Rectal smooth muscle tissue (tissue), 1 donor: ENCODE data around the gene FAM221B.

Source experiments
- H3K27ac ChIP-seq: one replicate; pipeline ENCODE4 v1.7.0; 2013; ENCODE audit warnings: low read depth, low read length, inconsistent platforms
- H3K27me3 ChIP-seq: one replicate; pipeline ENCODE4 v1.7.0; 2013; ENCODE audit warnings: low read length; ENCODE audit not compliant: control insufficient read depth, insufficient read depth
- H3K36me3 ChIP-seq: one replicate; pipeline ENCODE4 v1.7.0; 2013; ENCODE audit warnings: low read length; ENCODE audit not compliant: control insufficient read depth, insufficient read depth
- H3K4me1 ChIP-seq: one replicate; pipeline ENCODE4 v1.7.0; 2013; ENCODE audit warnings: low read length; ENCODE audit not compliant: control insufficient read depth, insufficient read depth
- H3K4me3 ChIP-seq: one replicate; pipeline ENCODE4 v1.7.0; 2013; ENCODE audit warnings: low read length
- H3K9ac ChIP-seq: one replicate; pipeline ENCODE4 v1.7.0; 2013; ENCODE audit warnings: low read length

FAM221B gene

GRCh38 chr9:35792024-35792813 lies 36.3 kb downstream of the FAM221B start:
- H3K4me1 ChIP-seq = peaks cover 15% of the 10 kb centered on the region
- H3K36me3 ChIP-seq = peaks cover 3% of the 10 kb centered on the region
- peak overlapping the region; percentile 70 for H3K4me3 ChIP-seq
- no peaks in the 10 kb centered on the region for H3K27me3 ChIP-seq
- H3K27ac ChIP-seq = peak overlapping the region; percentile 25
- H3K9ac ChIP-seq = no peak overlapping the region

GRCh38 chr9:35791297-35791921 lies 37.1 kb downstream of the FAM221B start, which contains the start of gene NPR2:
Gene NPR2 (plus strand): TSS chr9:35791591. CDS start chr9:35792409, 818 bp downstream.
- H3K9ac ChIP-seq = peak within 1 kb of the TSS; percentile 14
- H3K27ac ChIP-seq = peak within 1 kb of the TSS; percentile 82
- H3K27me3 ChIP-seq = no peaks in the 10 kb centered on the region
- peak within 1 kb of the TSS; percentile 70 for H3K4me3 ChIP-seq
- H3K4me1 ChIP-seq = peaks cover 15% of the 10 kb centered on the region
- peaks cover 3% of the 10 kb centered on the region for H3K36me3 ChIP-seq

GRCh38 chr9:35790385-35791296 lies 37.9 kb downstream of the FAM221B start:
- H3K9ac ChIP-seq = peak overlapping the region; percentile 14
- H3K27ac ChIP-seq = peak overlapping the region; percentile 82
- peaks cover 3% of the 10 kb centered on the region for H3K36me3 ChIP-seq
- H3K27me3 ChIP-seq = no peaks in the 10 kb centered on the region
- peaks cover 15% of the 10 kb centered on the region for H3K4me1 ChIP-seq
- no peak overlapping the region for H3K4me3 ChIP-seq

- Histone ChIP-seq H3K4me1 (peaks cover 15% of the 10 kb centered on the region), H3K4me3 (no peak overlapping the region), H3K36me3 (peaks cover 3% of the 10 kb centered on the region)
Measured at GRCh38 chr9:35790025-35790384, 38.5 kb downstream of the FAM221B start.

GRCh38 chr9:35789541-35789940 lies 39.0 kb downstream of the FAM221B start:
- Histone ChIP-seq H3K4me1 (peaks cover 15% of the 10 kb centered on the region), H3K4me3 (no peak overlapping the region), H3K9ac (no peak overlapping the region), H3K27ac (no peak overlapping the region), H3K27me3 (no peaks in the 10 kb centered on the region), H3K36me3 (peaks cover 3% of the 10 kb centered on the region)

More at GRCh38 chr9:35790025-35790384, 38.5 kb downstream of the FAM221B start:
- Histone ChIP-seq H3K9ac (no peak overlapping the region), H3K27ac (no peak overlapping the region), H3K27me3 (no peaks in the 10 kb centered on the region)

- H3K9ac ChIP-seq = no peak overlapping the region
- no peak overlapping the region for H3K27ac ChIP-seq
- H3K4me1 ChIP-seq = no peaks in the 10 kb centered on the region
- H3K27me3 ChIP-seq = no peaks in the 10 kb centered on the region
- no peaks in the 10 kb centered on the region for H3K36me3 ChIP-seq
- no peak overlapping the region for H3K4me3 ChIP-seq
Measured at GRCh38 chr9:35783418-35783817, 45.1 kb downstream of the FAM221B start.

GRCh38 chr9:35781066-35781465 lies 47.5 kb downstream of the FAM221B start:
- Histone ChIP-seq H3K27ac (no peak overlapping the region), H3K36me3 (no peaks in the 10 kb centered on the region), H3K4me1 (no peaks in the 10 kb centered on the region), H3K9ac (no peak overlapping the region), H3K27me3 (no peaks in the 10 kb centered on the region), H3K4me3 (no peak overlapping the region)

GRCh38 chr9:35778496-35778895 lies 50.0 kb downstream of the FAM221B start:
- Histone ChIP-seq H3K4me1 (no peaks in the 10 kb centered on the region), H3K36me3 (no peaks in the 10 kb centered on the region), H3K27ac (no peak overlapping the region), H3K4me3 (no peak overlapping the region), H3K27me3 (no peaks in the 10 kb centered on the region), H3K9ac (no peak overlapping the region)

- Histone ChIP-seq H3K4me3 (no peak overlapping the region), H3K36me3 (no peaks in the 10 kb centered on the region), H3K27ac (no peak overlapping the region), H3K4me1 (no peaks in the 10 kb centered on the region), H3K27me3 (no peaks in the 10 kb centered on the region), H3K9ac (no peak overlapping the region)
Measured at GRCh38 chr9:35776018-35776417, 52.5 kb downstream of the FAM221B start.

GRCh38 chr9:35774907-35775635 lies 53.5 kb downstream of the FAM221B start:
- Histone ChIP-seq H3K4me3 (no peak overlapping the region), H3K27me3 (no peaks in the 10 kb centered on the region), H3K27ac (no peak overlapping the region), H3K36me3 (no peaks in the 10 kb centered on the region), H3K4me1 (no peaks in the 10 kb centered on the region), H3K9ac (no peak overlapping the region)

- no peak overlapping the region for H3K9ac ChIP-seq
- no peaks in the 10 kb centered on the region for H3K4me1 ChIP-seq
- H3K27ac ChIP-seq = no peak overlapping the region
- no peaks in the 10 kb centered on the region for H3K27me3 ChIP-seq
- H3K36me3 ChIP-seq = no peaks in the 10 kb centered on the region
- H3K4me3 ChIP-seq = no peak overlapping the region
Measured at GRCh38 chr9:35771943-35772342, 56.6 kb downstream of the FAM221B start.

GRCh38 chr9:35771534-35771933 lies 57.0 kb downstream of the FAM221B start:
- no peak overlapping the region for H3K27ac ChIP-seq

More at GRCh38 chr9:35771534-35771933, 57.0 kb downstream of the FAM221B start:
- H3K4me3 ChIP-seq = no peak overlapping the region
- no peaks in the 10 kb centered on the region for H3K36me3 ChIP-seq
- no peaks in the 10 kb centered on the region for H3K4me1 ChIP-seq
- H3K9ac ChIP-seq = no peak overlapping the region
- H3K27me3 ChIP-seq = no peaks in the 10 kb centered on the region
